ENCODE measurements around the gene PLSCR4. TPM values are rescaled to one million over a fixed set of nuclear protein-coding genes. Genes with fewer than 3 reads are reported as not detected.

The PLSCR4 gene
- total RNA-seq, 1 donor from 2014 or later: 11.3 TPM

GRCh38 chr3:146148468-146148931, 102.4 kb downstream of the PLSCR4 start:
- TF ChIP-seq, protein P1, sequence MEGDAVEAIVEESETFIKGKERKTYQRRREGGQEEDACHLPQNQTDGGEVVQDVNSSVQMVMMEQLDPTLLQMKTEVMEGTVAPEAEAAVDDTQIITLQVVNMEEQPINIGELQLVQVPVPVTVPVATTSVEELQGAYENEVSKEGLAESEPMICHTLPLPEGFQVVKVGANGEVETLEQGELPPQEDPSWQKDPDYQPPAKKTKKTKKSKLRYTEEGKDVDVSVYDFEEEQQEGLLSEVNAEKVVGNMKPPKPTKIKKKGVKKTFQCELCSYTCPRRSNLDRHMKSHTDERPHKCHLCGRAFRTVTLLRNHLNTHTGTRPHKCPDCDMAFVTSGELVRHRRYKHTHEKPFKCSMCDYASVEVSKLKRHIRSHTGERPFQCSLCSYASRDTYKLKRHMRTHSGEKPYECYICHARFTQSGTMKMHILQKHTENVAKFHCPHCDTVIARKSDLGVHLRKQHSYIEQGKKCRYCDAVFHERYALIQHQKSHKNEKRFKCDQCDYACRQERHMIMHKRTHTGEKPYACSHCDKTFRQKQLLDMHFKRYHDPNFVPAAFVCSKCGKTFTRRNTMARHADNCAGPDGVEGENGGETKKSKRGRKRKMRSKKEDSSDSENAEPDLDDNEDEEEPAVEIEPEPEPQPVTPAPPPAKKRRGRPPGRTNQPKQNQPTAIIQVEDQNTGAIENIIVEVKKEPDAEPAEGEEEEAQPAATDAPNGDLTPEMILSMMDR (IDR thresholded peaks at IDR 0.05; ENCODE audit: unreplicated experiment): no peak
- H3K4me1 Mint-ChIP-seq (ENCODE audit: unreplicated experiment): no peaks in the 10 kb centered on the region
- no peaks in the 10 kb centered on the region for H3K9me3 Mint-ChIP-seq (ENCODE audit: unreplicated experiment)
- no peaks in the 10 kb centered on the region for H3K36me3 Mint-ChIP-seq (ENCODE audit: low read depth, unreplicated experiment)
- H3K27ac Mint-ChIP-seq (ENCODE audit: unreplicated experiment): no peak overlapping the region
- DNase-seq (ENCODE audit: low spot score): no peak
- H3K27me3 Mint-ChIP-seq (ENCODE audit: unreplicated experiment): no peaks in the 10 kb centered on the region
- H3K4me3 Mint-ChIP-seq (ENCODE audit: unreplicated experiment): no peak overlapping the region

GRCh38 chr3:146145642-146146041, 105.3 kb downstream of the PLSCR4 start:
- TF ChIP-seq, protein P1 (IDR thresholded peaks at IDR 0.05; ENCODE audit: unreplicated experiment): no peak
- Mint-ChIP-seq H3K27me3 (ENCODE audit: unreplicated experiment) (no peaks in the 10 kb centered on the region), H3K9me3 (ENCODE audit: unreplicated experiment) (no peaks in the 10 kb centered on the region), H3K4me1 (ENCODE audit: unreplicated experiment) (no peaks in the 10 kb centered on the region), H3K27ac (ENCODE audit: unreplicated experiment) (no peak overlapping the region), H3K4me3 (ENCODE audit: unreplicated experiment) (no peak overlapping the region), H3K36me3 (ENCODE audit: low read depth, unreplicated experiment) (no peaks in the 10 kb centered on the region)
- no peak for DNase-seq (ENCODE audit: low spot score)

DNA sequence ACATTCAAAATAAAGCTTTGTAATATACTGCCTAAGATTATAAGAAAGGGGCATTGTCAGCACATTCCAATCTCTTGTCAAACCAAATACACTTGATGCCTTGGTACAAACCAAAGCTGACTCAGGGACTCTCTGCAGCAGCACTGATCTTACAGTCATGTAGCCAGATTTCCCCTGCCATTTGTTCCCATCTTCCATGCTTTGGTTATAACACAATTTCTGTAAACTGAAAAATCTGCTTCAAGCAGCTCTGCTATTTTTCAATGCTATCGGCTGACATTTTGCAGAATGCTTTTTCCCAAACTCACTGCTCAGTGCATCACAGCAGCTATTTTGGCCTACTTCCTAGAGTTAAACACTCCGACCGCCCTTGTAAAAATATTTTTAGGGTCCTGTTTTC, 108.1 kb downstream of the PLSCR4 start:
- no peak for DNase-seq (ENCODE audit: low spot score)
- no peak overlapping the region for H3K27ac Mint-ChIP-seq (ENCODE audit: unreplicated experiment)
- no peak overlapping the region for H3K4me3 Mint-ChIP-seq (ENCODE audit: unreplicated experiment)
- TF ChIP-seq, protein P1 (IDR thresholded peaks at IDR 0.05; ENCODE audit: unreplicated experiment): no peak
- H3K4me1 Mint-ChIP-seq (ENCODE audit: unreplicated experiment): no peaks in the 10 kb centered on the region
- H3K36me3 Mint-ChIP-seq (ENCODE audit: low read depth, unreplicated experiment): no peaks in the 10 kb centered on the region
- no peaks in the 10 kb centered on the region for H3K9me3 Mint-ChIP-seq (ENCODE audit: unreplicated experiment)
- H3K27me3 Mint-ChIP-seq (ENCODE audit: unreplicated experiment): no peaks in the 10 kb centered on the region

Other genes starting within 250 kb of the PLSCR4 start
- gene PLOD2, start 89.9 kb downstream of the PLSCR4 start, total RNA-seq (ENCODE audit: unreplicated experiment): 28.0 TPM
- not detected for gene PLSCR2, start 218.5 kb upstream of the PLSCR4 start, total RNA-seq (ENCODE audit: unreplicated experiment)